SK-N-SH (cell line): ENCODE measurements around the gene PIP5KL1. TPM values are rescaled to one million over a fixed set of nuclear protein-coding genes. Genes with fewer than 3 reads are reported as not detected.

ENCODE experiments used
- ELF1 ChIP-seq: IDR thresholded peaks from 2 replicates; pipeline ENCODE4 v1.4.0; 2012
- FOSL2 ChIP-seq: IDR thresholded peaks from 2 replicates; pipeline ENCODE4 v1.4.0; 2012; ENCODE audit warnings: low read depth, mild to moderate bottlenecking, moderate library complexity, borderline replicate concordance
- FOXJ3 ChIP-seq: sonication (generic); formaldehyde crosslinking; IDR thresholded peaks from 2 replicates; pipeline ENCODE4 v1.5.1; 2020; ENCODE audit warnings: mild to moderate bottlenecking, missing genetic modification reagents
- FOXM1 ChIP-seq: IDR thresholded peaks from 2 replicates; pipeline ENCODE4 v1.4.0; 2012; ENCODE audit warnings: low read depth, mild to moderate bottlenecking
- GABPA ChIP-seq: IDR thresholded peaks from 2 replicates; pipeline ENCODE4 v1.4.0; 2012; ENCODE audit warnings: low read depth, mild to moderate bottlenecking
- NRF1 ChIP-seq: IDR thresholded peaks from 2 replicates; pipeline ENCODE4 v1.6.1; 2012; ENCODE audit warnings: low read depth, mild to moderate bottlenecking, low read length
- RAD21 ChIP-seq: IDR thresholded peaks from 2 replicates; pipeline ENCODE4 v1.6.1; 2012; ENCODE audit warnings: mild to moderate bottlenecking, low read length
- RCOR1 ChIP-seq: fragments of 150-350 bp; IDR thresholded peaks from 2 replicates; pipeline ENCODE4 v1.6.1; 2017; ENCODE audit warnings: antibody characterized with exemption, low read length
- RXRA ChIP-seq: IDR thresholded peaks from 2 replicates; pipeline ENCODE4 v1.4.0; 2012; ENCODE audit warnings: low read depth, mild to moderate bottlenecking, borderline replicate concordance
- SMC3 ChIP-seq: IDR thresholded peaks from 2 replicates; pipeline ENCODE4 v1.6.1; 2012; ENCODE audit warnings: low read depth, low read length, improper control_type of control experiment
- TAF1 ChIP-seq: IDR thresholded peaks from 2 replicates; pipeline ENCODE4 v1.6.1; 2012; ENCODE audit warnings: low read depth, mild to moderate bottlenecking, low read length, moderate library complexity, borderline replicate concordance
- TEAD4 ChIP-seq: IDR thresholded peaks from 2 replicates; pipeline ENCODE4 v1.4.0; 2012; ENCODE audit warnings: mild to moderate bottlenecking, borderline replicate concordance; ENCODE audit not compliant: insufficient read depth
- polyA plus RNA-seq, 3 experiments: library from polyadenylated mRNA; depleted of rRNA; stranded (reverse); fragments of >200 nt; gene quantifications; 2 replicates each; pipeline ENCODE4 v1.2.3, GENCODE V29; 2012
- TF ChIP-seq, protein P1 (sequence below): IDR thresholded peaks from 2 replicates; pipeline ENCODE4 v1.6.1; 2012; ENCODE audit warnings: mild to moderate bottlenecking, low read depth, low read length, moderate library complexity
- TF ChIP-seq, protein P2 (sequence below): fragments of 150-350 bp; IDR thresholded peaks from 2 replicates; pipeline ENCODE4 v1.6.1; 2016; ENCODE audit warnings: mild to moderate bottlenecking, low read depth, low read length
- TF ChIP-seq, protein P3 (sequence below): fragments of 200-600 bp; sonication (generic); IDR thresholded peaks from 2 replicates; pipeline ENCODE4 v1.6.1; 2017; ENCODE audit warnings: antibody characterized with exemption, mild to moderate bottlenecking, moderate library complexity

Gene PIP5KL1
- polyA plus RNA-seq, 1 of the 3 experiments (the other 2 are of a cell fraction), result 4.0 TPM

DNA sequence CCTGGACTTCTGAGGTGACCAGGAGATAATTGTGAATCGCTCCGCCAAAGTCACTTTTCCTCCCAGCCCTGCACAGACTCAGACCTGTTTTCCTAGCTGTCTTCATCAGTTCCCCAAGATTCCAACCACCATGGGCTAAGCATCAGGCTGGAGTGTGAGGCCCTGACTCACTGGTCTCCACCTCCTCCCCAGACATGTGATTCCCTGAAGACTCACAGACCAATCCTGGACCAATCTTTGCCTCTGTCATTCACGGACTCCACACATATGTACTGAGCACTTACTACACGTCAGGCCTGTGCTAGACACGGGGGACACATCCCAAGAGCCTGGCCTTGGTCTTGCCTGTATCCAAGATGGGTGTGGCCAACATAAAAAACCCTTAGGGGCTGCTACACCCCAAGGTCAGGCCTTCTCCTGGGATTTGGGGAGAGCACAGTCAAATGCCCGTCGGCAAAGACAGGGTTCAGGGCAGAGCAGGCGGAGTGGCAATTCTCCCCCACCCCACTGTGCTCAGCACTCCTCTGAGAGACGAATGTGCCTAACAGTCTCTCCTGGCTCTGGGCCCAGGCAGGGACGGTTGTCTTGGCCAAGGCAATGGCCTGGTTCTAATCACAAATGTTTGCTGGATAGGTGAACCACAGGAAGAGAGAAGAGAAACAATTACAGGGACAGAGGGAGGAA is 38.3 kb upstream of the PIP5KL1 start (continued):
- TF ChIP-seq, protein P1, sequence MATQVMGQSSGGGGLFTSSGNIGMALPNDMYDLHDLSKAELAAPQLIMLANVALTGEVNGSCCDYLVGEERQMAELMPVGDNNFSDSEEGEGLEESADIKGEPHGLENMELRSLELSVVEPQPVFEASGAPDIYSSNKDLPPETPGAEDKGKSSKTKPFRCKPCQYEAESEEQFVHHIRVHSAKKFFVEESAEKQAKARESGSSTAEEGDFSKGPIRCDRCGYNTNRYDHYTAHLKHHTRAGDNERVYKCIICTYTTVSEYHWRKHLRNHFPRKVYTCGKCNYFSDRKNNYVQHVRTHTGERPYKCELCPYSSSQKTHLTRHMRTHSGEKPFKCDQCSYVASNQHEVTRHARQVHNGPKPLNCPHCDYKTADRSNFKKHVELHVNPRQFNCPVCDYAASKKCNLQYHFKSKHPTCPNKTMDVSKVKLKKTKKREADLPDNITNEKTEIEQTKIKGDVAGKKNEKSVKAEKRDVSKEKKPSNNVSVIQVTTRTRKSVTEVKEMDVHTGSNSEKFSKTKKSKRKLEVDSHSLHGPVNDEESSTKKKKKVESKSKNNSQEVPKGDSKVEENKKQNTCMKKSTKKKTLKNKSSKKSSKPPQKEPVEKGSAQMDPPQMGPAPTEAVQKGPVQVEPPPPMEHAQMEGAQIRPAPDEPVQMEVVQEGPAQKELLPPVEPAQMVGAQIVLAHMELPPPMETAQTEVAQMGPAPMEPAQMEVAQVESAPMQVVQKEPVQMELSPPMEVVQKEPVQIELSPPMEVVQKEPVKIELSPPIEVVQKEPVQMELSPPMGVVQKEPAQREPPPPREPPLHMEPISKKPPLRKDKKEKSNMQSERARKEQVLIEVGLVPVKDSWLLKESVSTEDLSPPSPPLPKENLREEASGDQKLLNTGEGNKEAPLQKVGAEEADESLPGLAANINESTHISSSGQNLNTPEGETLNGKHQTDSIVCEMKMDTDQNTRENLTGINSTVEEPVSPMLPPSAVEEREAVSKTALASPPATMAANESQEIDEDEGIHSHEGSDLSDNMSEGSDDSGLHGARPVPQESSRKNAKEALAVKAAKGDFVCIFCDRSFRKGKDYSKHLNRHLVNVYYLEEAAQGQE, result no peak
- 0 out of 2 replicates have a peak, but pooled peaks have one; percentile 0 for TF ChIP-seq SMC3
- TF ChIP-seq RAD21, result no peak; the same call in 1 of the 2 replicates
- TF ChIP-seq, protein P2, sequence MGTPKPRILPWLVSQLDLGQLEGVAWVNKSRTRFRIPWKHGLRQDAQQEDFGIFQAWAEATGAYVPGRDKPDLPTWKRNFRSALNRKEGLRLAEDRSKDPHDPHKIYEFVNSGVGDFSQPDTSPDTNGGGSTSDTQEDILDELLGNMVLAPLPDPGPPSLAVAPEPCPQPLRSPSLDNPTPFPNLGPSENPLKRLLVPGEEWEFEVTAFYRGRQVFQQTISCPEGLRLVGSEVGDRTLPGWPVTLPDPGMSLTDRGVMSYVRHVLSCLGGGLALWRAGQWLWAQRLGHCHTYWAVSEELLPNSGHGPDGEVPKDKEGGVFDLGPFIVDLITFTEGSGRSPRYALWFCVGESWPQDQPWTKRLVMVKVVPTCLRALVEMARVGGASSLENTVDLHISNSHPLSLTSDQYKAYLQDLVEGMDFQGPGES, result no peak
- TF ChIP-seq ELF1, result no peak
- no peak for TF ChIP-seq NRF1
- TF ChIP-seq, protein P3, sequence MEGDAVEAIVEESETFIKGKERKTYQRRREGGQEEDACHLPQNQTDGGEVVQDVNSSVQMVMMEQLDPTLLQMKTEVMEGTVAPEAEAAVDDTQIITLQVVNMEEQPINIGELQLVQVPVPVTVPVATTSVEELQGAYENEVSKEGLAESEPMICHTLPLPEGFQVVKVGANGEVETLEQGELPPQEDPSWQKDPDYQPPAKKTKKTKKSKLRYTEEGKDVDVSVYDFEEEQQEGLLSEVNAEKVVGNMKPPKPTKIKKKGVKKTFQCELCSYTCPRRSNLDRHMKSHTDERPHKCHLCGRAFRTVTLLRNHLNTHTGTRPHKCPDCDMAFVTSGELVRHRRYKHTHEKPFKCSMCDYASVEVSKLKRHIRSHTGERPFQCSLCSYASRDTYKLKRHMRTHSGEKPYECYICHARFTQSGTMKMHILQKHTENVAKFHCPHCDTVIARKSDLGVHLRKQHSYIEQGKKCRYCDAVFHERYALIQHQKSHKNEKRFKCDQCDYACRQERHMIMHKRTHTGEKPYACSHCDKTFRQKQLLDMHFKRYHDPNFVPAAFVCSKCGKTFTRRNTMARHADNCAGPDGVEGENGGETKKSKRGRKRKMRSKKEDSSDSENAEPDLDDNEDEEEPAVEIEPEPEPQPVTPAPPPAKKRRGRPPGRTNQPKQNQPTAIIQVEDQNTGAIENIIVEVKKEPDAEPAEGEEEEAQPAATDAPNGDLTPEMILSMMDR, result no peak
- TF ChIP-seq FOXM1, result no peak
- no peak for TF ChIP-seq FOXJ3
- no peak for TF ChIP-seq TEAD4
- TF ChIP-seq GABPA, result no peak
- peak; percentile 30; the same call in 1 of the 2 replicates for TF ChIP-seq FOSL2
- 0 out of 2 replicates have a peak, but pooled peaks have one; percentile 9 for TF ChIP-seq TAF1
- no peak for TF ChIP-seq RCOR1
- no peak for TF ChIP-seq RXRA
